ENCODE measurements around the gene MYO10. TPM values are rescaled to one million over a fixed set of nuclear protein-coding genes. Genes with fewer than 3 reads are reported as not detected.

The MYO10 gene
- total RNA-seq, 1 donor from 2014 or later, result 19.7 TPM

DNA sequence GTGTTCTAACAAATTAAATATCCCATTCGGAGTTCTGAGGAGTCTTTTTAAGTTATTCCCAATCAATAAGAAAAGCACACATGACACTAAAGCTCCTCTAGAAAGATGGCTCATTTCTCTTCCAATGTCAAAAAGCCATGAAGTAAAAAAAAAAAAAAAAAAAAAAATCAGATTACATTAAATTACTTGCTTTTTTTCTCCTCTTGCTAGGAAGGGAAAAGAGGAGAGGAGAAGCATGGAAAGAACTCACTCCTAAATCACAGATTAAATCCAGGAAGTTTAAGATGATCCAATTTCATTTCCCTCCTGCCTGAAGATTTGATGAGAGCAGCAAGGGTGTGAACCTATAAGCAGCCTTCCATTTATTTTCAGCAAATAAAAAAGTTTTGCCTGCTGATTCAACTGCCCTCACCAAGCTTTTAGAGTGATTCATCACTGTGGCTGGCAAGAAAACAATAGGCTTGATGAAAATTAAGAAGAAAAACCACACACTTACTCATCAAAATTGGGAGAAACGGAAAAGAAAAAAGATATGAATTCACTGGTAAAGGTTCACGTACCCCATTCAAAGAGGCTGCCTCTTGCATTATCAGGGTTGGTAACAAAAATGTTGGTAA, 19.7 kb downstream of the MYO10 start:
- DNase-seq (ENCODE audit: low spot score), result no peak

DNA sequence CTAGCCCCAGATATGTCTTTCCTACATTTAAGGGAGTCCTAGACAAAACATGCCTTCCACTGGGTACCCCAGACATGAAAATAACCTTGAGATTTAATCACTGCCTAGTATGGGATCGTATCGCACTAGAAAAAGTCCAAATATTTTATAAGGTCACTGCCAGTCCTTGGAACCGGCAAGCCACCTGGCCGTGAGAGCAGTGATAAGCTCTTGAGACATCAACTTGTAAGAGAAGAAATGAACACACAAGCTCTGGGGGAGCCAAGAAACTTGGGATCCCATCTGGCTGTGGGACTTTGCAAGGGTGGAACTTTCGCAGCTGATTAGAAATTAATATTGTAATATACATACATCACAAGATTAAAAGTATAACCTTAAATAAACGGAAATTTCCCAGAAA, 21.5 kb downstream of the MYO10 start:
- DNase-seq (ENCODE audit: low spot score), result no peak

DNA sequence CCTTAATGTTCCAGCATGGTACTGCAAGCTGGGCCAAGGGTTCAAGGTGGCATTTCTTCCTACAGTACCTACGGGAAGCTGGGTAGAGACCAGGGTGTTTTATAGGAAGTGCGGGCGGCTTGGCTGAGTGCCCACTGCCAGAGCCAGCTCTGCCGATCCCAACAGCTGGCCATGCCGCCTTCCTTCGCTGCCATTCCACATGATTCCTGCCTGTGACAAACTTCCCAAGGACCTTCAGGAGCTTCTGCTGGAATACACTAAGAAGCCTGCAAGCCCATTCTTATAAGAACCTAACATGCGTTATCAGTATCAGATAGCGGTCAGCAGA, 22.0 kb downstream of the MYO10 start:
- DNase-seq (ENCODE audit: low spot score), result no peak

DNA sequence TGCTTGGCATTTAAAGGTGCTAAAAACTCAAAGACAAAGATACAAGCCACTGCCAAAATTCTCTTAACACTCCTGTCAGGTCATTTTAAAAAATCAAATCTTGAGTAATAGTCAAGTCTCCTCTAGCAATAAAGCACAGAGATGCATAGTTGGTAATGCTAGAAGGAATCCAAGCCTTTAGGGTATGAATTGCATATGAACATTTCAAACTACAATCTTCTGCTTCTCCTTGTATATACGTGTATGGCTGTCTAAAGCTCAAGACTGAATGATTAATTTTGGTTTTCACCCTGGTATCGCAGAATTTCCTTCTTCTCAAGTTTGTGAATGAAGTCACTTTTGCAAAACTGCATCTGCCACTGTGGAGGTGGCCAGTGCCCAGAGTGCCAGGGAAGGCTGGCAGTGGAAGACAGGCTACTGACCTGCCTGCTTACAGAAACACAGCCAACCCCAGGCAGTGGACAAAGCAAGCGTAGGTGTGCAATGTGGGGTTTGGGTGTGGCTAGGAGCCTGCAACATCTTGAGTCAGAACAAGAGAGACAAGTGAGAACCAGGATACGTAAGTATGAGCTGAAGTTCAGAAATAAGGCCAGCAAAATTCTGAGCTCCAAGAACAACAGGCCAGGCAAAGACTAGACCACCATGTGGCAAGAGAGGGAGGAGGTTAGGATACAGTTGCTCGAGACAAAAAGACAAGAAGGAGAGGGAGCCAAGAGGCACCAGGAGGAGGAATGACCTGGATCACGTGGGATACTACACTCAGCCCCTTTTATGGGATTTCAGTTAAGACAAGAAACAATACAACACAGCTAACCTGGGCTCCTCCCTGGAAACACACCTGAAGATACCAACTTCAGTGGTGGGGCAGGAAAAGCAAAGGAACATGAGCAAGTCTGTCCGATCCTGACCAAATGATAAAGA, 22.6 kb downstream of the MYO10 start:
- no peak for DNase-seq (ENCODE audit: low spot score)

DNA sequence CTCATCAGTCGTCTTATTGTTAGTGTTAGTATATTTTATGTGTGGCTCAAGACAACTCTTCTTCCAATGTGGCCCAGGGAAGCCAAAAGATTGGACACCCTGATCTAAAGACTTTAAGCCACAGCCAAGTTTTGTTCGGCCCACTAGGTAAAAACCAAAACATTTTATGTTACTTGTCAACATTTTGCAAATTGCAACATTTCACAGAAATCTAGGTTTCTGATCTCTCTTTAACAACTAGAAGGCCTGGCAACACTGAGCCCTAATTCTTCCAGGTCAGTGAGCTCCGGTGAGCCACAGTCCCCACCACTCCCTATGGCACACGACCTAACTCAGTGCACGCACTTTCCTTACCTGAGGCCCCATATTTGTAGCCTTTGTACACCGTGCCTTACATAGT, 24.0 kb downstream of the MYO10 start:
- no peak for DNase-seq (ENCODE audit: low spot score)

DNA sequence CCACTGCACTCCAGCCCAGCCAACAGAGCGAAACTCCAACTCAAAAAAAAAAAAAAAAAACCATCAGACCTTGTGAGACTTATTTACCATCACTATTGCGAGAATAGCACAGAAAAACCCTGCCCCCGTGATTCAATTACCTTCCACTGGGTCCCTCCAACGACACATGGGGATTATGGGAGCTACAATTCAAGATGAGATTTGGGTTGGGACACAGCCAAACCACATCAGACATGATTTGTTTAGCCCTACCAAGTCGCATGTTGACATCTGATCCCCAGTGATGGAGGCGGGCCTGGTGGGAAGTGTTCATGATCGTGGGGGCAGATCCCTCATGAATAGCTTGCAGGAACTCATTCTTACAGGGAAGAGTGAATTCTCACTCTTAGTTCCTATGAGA, 26.6 kb downstream of the MYO10 start:
- DNase-seq (ENCODE audit: low spot score), result no peak

DNA sequence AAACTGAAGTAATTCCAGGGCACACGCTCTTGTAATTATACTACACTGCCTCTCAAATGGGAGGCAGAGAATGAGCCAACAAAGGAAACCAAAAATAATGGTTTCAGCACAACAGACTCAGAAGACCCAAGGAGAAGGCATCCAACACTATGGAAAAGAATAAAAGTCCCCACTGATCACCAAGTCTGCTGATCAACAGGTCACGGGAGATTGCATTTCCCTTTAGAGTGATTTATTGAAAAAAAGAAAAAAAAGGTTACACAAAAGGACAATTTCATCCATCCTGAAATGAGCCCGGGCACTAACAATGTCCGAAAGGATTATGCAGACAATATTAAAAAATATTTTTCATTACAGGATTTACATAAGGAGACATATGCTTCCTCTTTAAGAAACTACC, 28.8 kb downstream of the MYO10 start:
- DNase-seq (ENCODE audit: low spot score), result no peak

DNA sequence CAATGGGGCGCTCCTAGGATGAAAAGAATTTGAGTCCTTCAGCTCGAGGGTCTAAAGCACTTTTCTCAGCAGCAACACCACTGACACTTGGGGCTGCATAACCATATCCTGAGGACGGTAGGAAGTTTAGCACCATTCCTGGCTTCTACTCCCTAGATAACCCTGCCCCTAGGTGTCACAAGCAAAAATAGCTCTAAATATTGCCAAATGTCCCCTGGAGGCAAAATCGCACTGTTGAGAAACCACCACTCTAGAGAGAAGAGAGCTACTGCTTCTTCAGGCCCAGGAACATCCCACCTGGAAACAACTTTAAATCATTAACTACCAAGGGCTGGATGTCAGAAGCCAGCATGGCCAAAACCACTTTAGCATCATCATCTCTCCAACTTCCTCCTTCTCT, 29.8 kb downstream of the MYO10 start:
- no peak for DNase-seq (ENCODE audit: low spot score)

DNA sequence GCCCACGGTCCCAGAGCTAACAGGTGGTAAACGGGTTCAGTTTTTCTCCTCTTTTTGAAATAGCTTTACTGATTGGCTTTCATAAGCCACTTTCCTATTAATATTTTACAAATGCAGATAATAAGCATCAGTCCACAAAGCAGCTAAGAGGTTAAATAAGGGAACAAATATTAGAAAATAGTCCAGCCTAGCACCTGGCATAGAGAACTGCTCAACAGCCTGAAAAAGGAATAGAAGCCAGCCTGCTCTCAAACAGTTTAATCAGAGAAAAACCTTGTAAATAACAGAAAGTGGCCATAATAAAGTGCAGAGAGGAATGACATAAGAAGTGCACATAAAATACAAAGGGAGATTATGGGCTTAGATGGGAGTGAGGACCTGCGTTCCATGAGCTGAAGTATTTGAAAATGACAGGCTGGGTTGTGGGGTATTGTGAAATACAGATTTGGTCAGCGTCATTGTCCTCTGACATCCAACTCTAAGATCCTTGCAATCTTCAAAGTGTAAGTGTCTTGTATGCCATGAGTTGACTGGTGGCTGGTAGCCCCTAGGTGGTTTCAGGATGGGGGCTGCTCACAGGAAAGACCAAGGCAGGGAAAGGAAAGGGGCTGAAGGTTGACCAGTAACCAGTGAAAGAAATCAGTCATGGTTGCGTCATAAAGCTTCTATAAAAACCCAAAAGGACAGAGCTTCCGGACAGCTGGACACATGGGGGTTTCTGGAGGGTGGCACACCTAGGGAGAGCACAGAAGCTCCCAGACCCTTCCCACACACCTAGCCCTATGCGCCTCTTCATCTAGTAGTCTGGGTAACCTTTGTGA, 32.4 kb downstream of the MYO10 start:
- no peak for DNase-seq (ENCODE audit: low spot score)

DNA sequence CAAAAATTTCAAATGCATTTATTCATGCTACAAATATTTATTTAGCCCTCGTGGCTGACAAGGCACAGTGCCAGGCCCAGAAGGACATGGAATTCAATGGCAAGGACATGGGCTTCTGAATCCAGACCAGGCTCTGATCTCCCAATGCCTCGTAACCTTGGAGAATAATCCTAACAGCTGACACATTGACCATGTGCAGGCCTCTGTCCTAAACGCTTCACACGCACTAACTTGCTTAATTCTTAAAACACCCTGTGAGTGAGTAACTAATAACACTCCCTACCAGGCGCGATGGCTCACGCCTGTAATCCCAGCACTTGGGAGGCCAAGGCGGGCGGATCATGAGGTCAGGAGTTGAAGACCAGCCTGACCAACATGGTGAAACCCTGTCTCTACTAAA, 33.2 kb downstream of the MYO10 start:
- no peak for DNase-seq (ENCODE audit: low spot score)

DNA sequence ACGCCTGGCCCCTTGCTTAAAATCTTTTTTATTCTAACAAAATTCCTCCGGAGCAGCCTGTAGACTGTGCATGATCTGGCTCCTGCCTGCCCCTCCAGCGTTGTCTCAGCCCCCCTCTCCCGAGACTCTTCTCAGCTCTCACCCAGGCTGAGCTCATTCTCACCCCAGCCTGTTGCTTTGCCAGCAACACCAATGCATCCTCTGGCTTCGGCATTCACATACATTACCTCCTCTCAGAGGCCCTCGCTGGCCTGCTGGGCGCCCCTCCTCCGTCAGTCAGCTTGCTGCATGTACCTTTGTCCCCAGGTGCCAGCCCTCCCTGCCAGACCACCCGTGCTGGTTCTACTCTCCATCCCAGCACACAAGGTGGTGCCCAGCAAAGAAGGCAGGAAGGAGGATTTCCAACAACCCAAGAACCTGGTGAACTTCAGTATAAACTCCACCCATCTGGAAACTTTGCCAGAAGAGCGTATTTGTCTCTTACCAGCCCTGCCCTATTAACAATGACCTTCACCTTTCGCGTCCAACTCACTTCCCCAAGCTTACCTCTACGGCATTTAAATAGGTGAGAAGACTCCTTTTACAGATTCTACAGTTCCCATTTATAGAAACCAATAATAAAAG, 35.0 kb downstream of the MYO10 start:
- DNase-seq (ENCODE audit: low spot score), result no peak

DNA sequence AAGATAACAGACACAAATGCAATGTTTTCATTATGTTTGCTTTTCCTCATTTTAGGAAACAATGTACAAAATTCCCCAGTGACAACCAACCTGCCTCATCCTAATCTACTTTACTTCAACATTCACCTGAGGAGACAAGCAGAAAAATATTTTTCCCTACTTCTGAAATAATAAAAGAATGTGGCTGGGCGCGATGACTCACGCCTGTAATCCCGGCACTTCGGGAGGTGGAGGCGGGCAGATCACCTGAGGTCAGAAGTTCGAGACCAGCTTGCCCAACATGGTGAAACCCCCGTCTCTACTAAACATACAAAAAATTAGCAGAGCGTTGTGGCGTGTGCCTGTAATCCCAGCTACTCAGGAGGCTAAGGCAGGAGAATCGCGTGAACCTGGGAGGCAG, 36.9 kb downstream of the MYO10 start:
- DNase-seq (ENCODE audit: low spot score), result no peak

DNA sequence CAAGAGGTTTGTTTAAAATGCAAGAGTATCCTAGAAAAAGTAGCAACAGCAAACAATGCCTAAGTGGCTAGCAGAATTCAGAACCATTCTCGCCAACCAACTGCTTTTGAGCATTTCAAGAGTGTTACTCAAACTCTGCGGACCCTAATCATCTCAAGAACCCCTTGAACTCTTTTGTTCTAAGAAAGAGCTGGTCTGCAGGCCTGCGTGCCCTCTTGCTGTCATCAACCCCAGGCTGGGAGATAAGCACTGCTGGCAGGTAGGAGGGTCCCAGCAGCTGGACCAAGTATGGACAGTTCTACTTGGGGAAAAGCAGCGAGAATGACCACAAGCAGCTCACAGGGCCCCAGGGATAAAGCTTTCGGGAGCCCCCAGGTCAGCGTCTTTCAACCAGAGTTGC, 38.3 kb downstream of the MYO10 start:
- DNase-seq (ENCODE audit: low spot score), result no peak

DNA sequence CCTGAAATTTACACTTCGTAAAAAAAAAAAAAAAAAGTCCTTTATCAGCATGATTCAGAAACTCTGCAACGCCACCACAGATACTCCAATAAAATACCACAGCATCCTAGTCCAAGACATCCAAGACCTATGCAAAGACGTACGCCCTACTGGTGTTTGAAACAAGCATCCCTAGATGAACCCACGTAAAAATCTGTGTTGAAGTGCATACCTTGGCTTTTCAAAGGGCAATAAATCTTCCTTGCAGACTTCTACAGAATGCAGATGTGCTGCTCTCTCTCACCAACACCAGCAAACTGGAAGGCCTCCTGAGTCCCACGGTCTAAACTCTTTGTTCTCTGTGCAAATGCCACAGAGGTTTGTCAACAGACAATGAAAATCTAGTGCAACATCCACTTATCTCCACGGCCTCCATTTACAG, 38.8 kb downstream of the MYO10 start:
- no peak for DNase-seq (ENCODE audit: low spot score)

DNA sequence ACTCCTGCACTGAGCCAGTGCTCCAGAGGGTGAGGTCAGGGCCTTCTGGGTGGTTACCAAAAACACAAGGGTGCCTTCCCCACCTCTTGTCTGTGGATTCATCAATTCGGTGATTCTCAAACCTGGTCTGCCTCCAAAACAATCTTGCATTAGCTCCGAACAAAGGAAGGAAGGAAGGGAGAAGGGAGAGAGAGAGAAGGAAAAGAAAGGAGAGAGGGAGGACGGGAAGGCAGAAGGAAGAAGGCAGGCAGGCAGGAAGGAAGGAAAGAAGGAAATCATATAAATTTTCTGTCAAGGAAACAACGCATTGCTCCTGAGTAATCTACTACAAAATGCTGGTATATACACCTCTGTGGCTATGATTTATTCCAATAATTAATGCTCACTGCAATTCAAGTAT, 39.3 kb downstream of the MYO10 start:
- DNase-seq (ENCODE audit: low spot score), result no peak

DNA sequence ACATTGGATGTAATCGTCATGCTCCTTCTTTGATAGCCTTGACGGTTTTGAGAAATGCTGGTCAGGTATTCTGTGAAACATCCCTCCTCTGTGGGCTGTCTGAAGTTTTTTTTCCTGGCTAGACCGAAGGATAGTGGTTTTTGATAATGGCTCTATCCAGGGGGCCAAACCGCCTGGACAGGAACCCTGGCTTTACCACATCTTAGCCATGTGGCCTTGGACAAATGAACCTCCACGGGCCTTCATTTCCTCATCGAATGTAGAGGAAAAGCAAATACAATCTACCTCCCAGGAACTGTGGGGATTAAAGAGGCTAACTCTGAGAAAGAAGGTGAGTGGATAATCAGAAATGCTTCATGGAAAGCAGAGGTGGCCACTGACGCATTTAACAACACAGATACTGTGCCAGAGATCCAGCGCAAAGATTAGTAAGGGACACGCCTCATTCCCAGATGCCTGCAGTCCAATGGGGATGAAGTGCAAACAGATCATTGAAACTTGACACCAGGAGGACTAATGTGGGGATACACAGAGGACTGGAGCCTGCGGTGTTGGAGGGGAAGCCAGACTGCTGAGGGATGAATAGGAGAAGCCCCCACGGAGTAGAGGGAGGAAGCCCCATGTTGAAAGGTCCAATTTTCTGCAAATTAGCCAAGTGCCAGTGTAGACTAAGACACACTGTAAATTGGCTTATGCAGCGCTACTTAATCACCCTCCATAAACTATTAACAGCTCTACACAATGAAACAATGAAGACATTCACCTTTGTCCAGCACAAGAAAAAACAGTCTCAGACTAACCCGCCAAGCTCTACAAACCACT, 41.6 kb downstream of the MYO10 start:
- DNase-seq (ENCODE audit: low spot score), result no peak

DNA sequence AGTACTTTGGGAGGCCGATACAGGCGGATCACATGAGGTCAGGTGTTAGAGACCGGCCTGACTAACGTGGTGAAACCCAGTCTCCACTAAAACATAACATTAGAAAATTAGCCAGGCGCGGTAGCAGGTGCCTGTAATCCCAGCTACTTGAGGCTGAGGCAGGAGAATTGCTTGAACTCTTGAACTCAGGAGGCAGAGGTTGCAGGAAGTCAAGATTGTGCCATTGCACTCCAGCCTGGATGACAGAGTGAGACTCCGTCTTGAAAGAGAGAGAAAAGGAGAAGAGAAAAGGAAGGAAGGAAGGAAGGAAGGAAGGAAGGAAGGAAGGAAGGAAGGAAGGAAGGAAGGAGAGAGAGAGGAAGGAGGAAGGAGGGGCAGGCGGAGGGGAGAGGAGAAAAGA, 45.1 kb downstream of the MYO10 start:
- no peak for DNase-seq (ENCODE audit: low spot score)

DNA sequence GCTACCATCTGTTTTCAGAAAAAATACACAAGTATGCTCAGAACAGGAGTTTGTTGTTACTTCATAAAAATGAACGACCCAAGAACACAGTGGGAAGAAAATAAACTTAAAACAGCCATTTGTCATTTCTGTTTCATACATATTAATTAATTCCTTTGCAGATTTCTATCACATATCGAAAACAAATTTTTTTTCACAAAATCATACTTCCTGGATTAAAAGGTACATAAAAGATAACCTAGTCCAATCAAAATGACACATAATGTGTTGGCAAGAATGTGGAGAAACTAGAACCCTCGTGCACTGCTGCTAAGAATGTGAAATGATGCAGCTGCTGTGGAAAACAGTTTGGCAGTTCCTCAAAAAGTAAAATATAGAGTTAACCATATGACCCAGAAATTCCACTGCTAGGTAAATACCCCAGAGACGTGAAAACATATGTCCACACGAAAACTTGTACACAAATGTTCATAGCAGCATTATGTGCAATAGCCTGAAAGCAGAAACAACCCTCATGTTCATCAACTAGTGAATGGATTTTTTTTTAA, 46.0 kb downstream of the MYO10 start:
- DNase-seq (ENCODE audit: low spot score), result no peak

DNA sequence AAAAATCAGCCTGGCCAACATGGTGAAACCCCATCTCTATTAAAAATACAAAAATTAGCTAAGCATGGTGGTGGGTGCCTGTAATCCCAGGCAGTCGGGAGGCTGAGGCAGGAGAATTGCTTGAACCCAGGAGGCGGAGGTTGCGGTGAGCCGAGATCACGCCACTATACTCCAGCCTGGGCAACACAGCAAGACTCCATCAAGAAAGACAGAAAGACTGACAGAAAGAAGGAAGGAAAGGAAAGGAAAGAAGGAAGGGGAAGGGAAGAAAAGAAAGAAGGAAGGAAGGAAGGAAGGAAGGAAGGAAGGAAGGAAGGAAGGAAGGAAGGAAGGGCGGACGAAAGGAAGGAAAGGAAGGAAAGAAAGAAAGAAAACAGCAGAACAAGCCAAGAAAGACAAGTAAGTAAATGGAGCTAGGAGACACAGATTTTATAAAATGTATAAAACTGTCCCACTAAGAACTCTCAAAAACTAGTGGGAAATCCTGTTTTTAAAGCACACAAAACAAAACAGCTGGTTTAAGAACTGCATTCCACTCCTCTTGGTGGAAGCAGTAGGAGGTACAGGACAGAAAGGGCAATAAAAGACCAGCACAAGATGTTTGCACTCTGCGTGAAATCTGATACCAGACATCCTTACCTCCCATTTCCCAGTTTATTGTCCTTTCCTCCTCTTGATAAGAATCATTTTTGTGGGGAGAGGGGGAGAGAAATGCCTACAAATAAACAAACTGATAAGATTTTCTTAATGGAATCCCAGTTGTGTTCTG, 46.7 kb downstream of the MYO10 start:
- DNase-seq (ENCODE audit: low spot score), result no peak

DNA sequence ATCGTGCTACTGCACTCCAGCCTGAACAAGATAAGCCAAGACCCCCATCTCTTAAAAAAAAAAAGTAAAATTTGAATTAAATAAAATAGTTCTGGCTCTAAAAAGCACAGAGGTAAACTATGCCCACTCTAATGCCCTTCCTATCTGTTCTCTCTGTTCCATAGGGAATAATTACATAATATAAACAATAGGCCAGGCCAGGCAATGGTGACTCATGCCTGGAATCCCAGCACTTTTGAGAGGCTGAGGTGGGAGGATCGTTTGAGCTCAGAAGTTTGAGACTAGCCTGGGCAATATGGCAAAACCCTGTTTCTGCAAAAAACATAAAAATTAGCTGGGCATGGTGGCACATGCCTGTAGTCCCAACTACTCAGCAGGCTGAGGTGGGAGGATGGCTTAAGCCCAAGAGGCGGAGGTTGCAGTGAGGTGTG, 47.4 kb downstream of the MYO10 start:
- DNase-seq (ENCODE audit: low spot score), result no peak

All from ureter (tissue), 1 donor.